Endothelial cell of umbilical vein (primary cell): ENCODE results near the gene FARP2. TPM values are rescaled to one million over a fixed set of nuclear protein-coding genes. Genes with fewer than 3 reads are reported as not detected.

Experiments
- BruUV-seq: library from RNA; stranded (reverse); fragments of 400-500 nt; replicated peaks from 2 replicates; lab custom pipeline; 2021; lab: Mats Ljungman, UMichigan
- CTCF ChIA-PET: fragments of 300-600, 350-600 bp; sonication (Branson Sonifier 250); formaldehyde crosslinking; loops from one replicate; lab custom pipeline; 2021; ENCODE audit warnings: antibody characterized with exemption, inconsistent platforms; lab: Charles Lee
- POLR2A ChIA-PET: fragments of 300-600, 350-600 bp; sonication (Branson Sonifier 250); formaldehyde crosslinking; loops from one replicate; lab custom pipeline; 2021; ENCODE audit warnings: antibody characterized with exemption, inconsistent platforms; lab: Charles Lee
- DNase-seq: peaks from one replicate; pipeline ENCODE4 v3.0.0-alpha.2; 2011; ENCODE audit warnings: low read depth, low spot score
- FAIRE-seq: peaks from 2 replicates; lab custom pipeline; 2011; peaks lifted over from hg19 to GRCh38; lab: Jason Lieb, UNC
- H2AFZ ChIP-seq: 2 replicates; pipeline ENCODE4 v1.6.0; 2012; ENCODE audit warnings: low read depth, low read length, control low read depth, inconsistent platforms
- H3K27ac ChIP-seq: 2 replicates; pipeline ENCODE4 v1.5.1; 2011; ENCODE audit warnings: low read depth, mild to moderate bottlenecking, control low read depth, low read length, moderate library complexity; ENCODE audit not compliant: insufficient read depth
- H3K27me3 ChIP-seq, 2 experiments: 2 replicates each; pipeline versions ENCODE4 v1.6.0 to v1.6.1; 2011; ENCODE audit warnings: low read length in 2 of 2, mixed read lengths in 1 of 2; ENCODE audit not compliant: control insufficient read depth in 2 of 2, insufficient read depth in 2 of 2
- H3K36me3 ChIP-seq, 2 experiments: 2 replicates in 1 of 2; 3 replicates in 1 of 2; pipeline ENCODE4 v1.5.1; 2011; ENCODE audit warnings: low read length in 2 of 2, mild to moderate bottlenecking in 1 of 2, moderate library complexity in 1 of 2; ENCODE audit not compliant: control insufficient read depth in 2 of 2, insufficient read depth in 2 of 2; ENCODE audit errors: extremely low read depth in 1 of 2
- H3K4me1 ChIP-seq: 3 replicates; pipeline ENCODE4 v1.5.1; 2011; ENCODE audit warnings: mild to moderate bottlenecking, low read length; ENCODE audit not compliant: control insufficient read depth, insufficient read depth; ENCODE audit errors: extremely low read depth
- H3K4me2 ChIP-seq: 2 replicates; pipeline ENCODE4 v1.6.1; 2011; ENCODE audit warnings: low read length, control low read depth, mixed read lengths; ENCODE audit not compliant: insufficient read depth
- H3K4me3 ChIP-seq, 3 experiments: fragments of 200-600 bp in 1 of 3; sonication (generic), shearing (Covaris generic) in 1 of 3; replicated peaks in 1 of 3; 2 replicates each; pipeline ENCODE4 v1.5.1; 2011 to 2016; ENCODE audit warnings: control low read depth in 3 of 3, low read length in 3 of 3, mild to moderate bottlenecking in 2 of 3, inconsistent platforms in 1 of 3, low read depth in 1 of 3, moderate library complexity in 1 of 3; ENCODE audit not compliant: insufficient read depth in 1 of 3
- H3K79me2 ChIP-seq: 2 replicates; pipeline ENCODE4 v1.6.0; 2012; ENCODE audit warnings: low read length, inconsistent platforms; ENCODE audit not compliant: control insufficient read depth, insufficient read depth
- H3K9ac ChIP-seq: replicated peaks from 2 replicates; pipeline ENCODE3; 2011; ENCODE audit warnings: low read length, control low read depth; ENCODE audit not compliant: insufficient read depth; ENCODE audit errors: extremely low read depth
- H3K9me1 ChIP-seq: replicated peaks from 3 replicates; pipeline ENCODE4 v1.6.0; 2011; ENCODE audit warnings: mild to moderate bottlenecking, low read length; ENCODE audit not compliant: control insufficient read depth, insufficient read depth; ENCODE audit errors: extremely low read depth
- H3K9me3 ChIP-seq: replicated peaks from 2 replicates; pipeline ENCODE4 v1.5.1; 2012; ENCODE audit warnings: low read length, inconsistent platforms; ENCODE audit not compliant: control insufficient read depth, insufficient read depth
- H4K20me1 ChIP-seq: replicated peaks from 2 replicates; pipeline ENCODE3; 2011; ENCODE audit warnings: mild to moderate bottlenecking, low read length; ENCODE audit not compliant: control insufficient read depth, insufficient read depth; ENCODE audit errors: extremely low read depth
- EZH2 ChIP-seq: IDR thresholded peaks from 2 replicates; pipeline ENCODE4 v1.6.1; 2012; ENCODE audit warnings: borderline replicate concordance, low read depth, mild to moderate bottlenecking, moderate library complexity, low read length, inconsistent platforms; ENCODE audit not compliant: severe bottlenecking
- FOS ChIP-seq: IDR thresholded peaks from 2 replicates; pipeline ENCODE4 v1.6.1; 2011; ENCODE audit warnings: mild to moderate bottlenecking, low read length, moderate library complexity, borderline replicate concordance; ENCODE audit not compliant: insufficient read depth
- JUN ChIP-seq: IDR thresholded peaks from 2 replicates; pipeline ENCODE4 v1.6.1; 2011; ENCODE audit warnings: borderline replicate concordance, low read depth; ENCODE audit not compliant: insufficient read length, insufficient read depth
- POLR2AphosphoS5 ChIP-seq: IDR thresholded peaks from 2 replicates; pipeline ENCODE4 v1.6.1; 2012; ENCODE audit warnings: low read depth, mild to moderate bottlenecking, control low read depth, low read length, moderate library complexity; ENCODE audit not compliant: insufficient read depth
- dilution Hi-C: fragments of 300-500 bp; cut with MboI; formaldehyde crosslinking; loops from one replicate; pipeline ENCODE4 v1.15.0; 2019; ENCODE audit warnings: low sequenced_read_pairs; ENCODE audit not compliant: extremely low pct_ligation_motif_present
- intact Hi-C: fragments of 100-400 bp; cut with micrococcal nuclease; formaldehyde crosslinking; loops from one replicate; pipeline ENCODE4 v1.10.0; 2022
- polyA plus RNA-seq, 4 experiments: library from polyadenylated mRNA; depleted of rRNA in 3 of 4; stranded (reverse) in 3 of 4; unstranded in 1 of 4; fragments of >200 nt; gene quantifications; 2 replicates each; pipeline versions ENCODE4 v1.2.1 to v1.2.3, GENCODE V29; 2011 to 2012; ENCODE audit warnings: missing spikeins in 1 of 4
- total RNA-seq: library from RNA; stranded (reverse); gene quantifications from 2 replicates; pipeline ENCODE4 v1.2.3, GENCODE V29; 2021
- TF ChIP-seq, protein P1 (sequence below): IDR thresholded peaks from 2 replicates; pipeline ENCODE4 v1.6.1; 2011; ENCODE audit not compliant: insufficient read depth, insufficient read length
- TF ChIP-seq, protein P2 (sequence below), 2 donors: IDR thresholded peaks; 1 replicate in 1 of 2; 2 replicates in 1 of 2; pipeline ENCODE4 v1.5.1; 2011; ENCODE audit warnings: low read length in 2 of 2, mild to moderate bottlenecking in 2 of 2, moderate library complexity in 2 of 2, control low read depth in 1 of 2, inconsistent platforms in 1 of 2, low read depth in 1 of 2; ENCODE audit not compliant: insufficient read depth in 1 of 2; ENCODE audit errors: extremely low read depth in 1 of 2

The FARP2 gene
- total and polyA plus RNA-seq, 2 donors (not counting 3 experiments of a cell fraction or from before 2014, with no cell fraction given) = 15.3 to 45.3 TPM

DNA sequence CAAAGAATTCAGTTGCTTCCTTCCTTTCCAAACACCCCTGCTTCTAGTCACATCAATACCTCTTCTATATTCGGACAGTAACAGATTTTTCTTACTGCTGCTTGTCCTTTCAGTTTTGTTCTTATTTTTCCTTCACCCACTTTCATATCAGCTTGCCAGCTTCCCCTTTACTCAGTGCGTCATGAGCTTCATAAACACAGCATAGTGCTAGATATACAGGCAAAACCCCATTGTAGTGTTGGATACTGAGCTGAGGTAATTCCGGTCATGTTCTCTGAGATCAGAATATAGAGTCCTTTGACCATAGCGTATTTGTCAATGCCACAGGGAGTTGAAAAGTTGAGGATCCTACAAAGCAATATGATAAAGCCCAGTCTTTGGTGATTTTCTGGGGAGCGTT is 2.4 kb downstream of the FARP2 start:
- peak; percentile 89 for DNase-seq
- Histone ChIP-seq H3K79me2 (peaks cover 58% of the 10 kb centered on the region), H2AFZ (no peak overlapping the region), H3K27ac (peak overlapping the region; percentile 57), H3K27me3 (no peaks in the 10 kb centered on the region), H3K4me3 (peak overlapping the region in 1 of 3 experiments; percentile 15), H4K20me1 (no peaks in the 10 kb centered on the region), H3K4me2 (peak overlapping the region; percentile 83), H3K9ac (peak overlapping the region; percentile 42), H3K9me1 (no peaks in the 10 kb centered on the region), H3K9me3 (no peaks in the 10 kb centered on the region), H3K36me3 (peaks cover 4 to 6% of the 10 kb centered on the region in 2 experiments), H3K4me1 (peaks cover 21% of the 10 kb centered on the region)
- dilution Hi-C loops (no loop called here), intact Hi-C loops (loop anchor here (5.0 kb wide), 5 partner anchors 149 to 524 kb away; partner anchors contain the start of genes BOK, ING5 and STK25)
- BruUV-seq = no TSS peak
- peak; percentile 76 for FAIRE-seq
- POLR2A ChIA-PET = interaction anchor here (1.3 kb wide), 1 partner anchor 16 kb away, joined by 3 read pairs; no protein-coding TSS in a partner anchor
- no peak for TF ChIP-seq FOS
- CTCF ChIA-PET = interaction anchor here (0.7 to 1.4 kb wide), 10 partner anchors 10 to 301 kb away, joined by 3 to 8 read pairs (median 3); partner anchors contain the start of genes ATG4B and STK25

DNA sequence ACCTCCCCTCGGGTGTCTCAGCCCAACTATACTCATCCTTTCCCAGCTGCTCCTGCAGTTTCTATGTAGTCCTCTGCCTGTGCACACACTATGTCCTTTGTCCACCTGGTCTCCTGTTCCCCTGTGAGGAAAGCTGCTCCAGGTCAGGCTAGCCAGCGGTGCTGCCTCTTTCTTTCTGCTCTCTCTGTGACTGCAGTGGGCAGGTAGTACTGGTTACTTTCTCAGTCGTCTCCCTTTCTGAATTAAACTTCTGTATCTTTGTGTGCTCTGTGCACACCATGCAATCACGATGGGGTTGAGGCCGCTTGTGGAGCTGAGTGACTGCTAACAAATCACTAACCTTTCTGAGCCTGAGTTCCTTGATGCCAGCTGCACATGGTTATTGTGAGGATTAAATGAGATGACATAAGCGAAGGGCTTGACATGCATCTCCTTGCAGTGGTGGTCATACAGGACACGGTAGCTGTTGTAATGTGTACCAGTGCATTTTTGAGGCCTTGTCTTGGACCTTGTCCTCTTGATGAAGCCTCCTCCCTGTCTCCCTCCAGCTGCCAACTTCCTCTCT is 3.5 kb downstream of the FARP2 start:
- BruUV-seq = no TSS peak
- DNase-seq = no peak
- H3K27me3 ChIP-seq = no peaks in the 10 kb centered on the region
- ChIA-PET POLR2A (no interaction called here), CTCF (interaction anchor here (1.0 to 1.6 kb wide), 2 partner anchors 13 to 33 kb away, joined by 3 to 4 read pairs; no protein-coding TSS in a partner anchor)
- H2AFZ ChIP-seq = no peak overlapping the region
- peaks cover 60% of the 10 kb centered on the region for H3K79me2 ChIP-seq
- FAIRE-seq = no peak
- H3K36me3 ChIP-seq = peaks cover 1 to 2% of the 10 kb centered on the region in 2 experiments
- H4K20me1 ChIP-seq = no peaks in the 10 kb centered on the region
- no peak overlapping the region for H3K9ac ChIP-seq
- H3K4me3 ChIP-seq = no peak overlapping the region
- peaks cover 21% of the 10 kb centered on the region for H3K4me1 ChIP-seq
- no peaks in the 10 kb centered on the region for H3K9me3 ChIP-seq
- intact Hi-C loops (loop anchor here (5.0 kb wide), 5 partner anchors 148 to 523 kb away; partner anchors contain the start of genes BOK, ING5 and STK25), dilution Hi-C loops (no loop called here)
- H3K4me2 ChIP-seq = no peak overlapping the region
- no peaks in the 10 kb centered on the region for H3K9me1 ChIP-seq
- TF ChIP-seq, protein P1, sequence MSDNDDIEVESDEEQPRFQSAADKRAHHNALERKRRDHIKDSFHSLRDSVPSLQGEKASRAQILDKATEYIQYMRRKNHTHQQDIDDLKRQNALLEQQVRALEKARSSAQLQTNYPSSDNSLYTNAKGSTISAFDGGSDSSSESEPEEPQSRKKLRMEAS = no peak
- TF ChIP-seq, protein P2, sequence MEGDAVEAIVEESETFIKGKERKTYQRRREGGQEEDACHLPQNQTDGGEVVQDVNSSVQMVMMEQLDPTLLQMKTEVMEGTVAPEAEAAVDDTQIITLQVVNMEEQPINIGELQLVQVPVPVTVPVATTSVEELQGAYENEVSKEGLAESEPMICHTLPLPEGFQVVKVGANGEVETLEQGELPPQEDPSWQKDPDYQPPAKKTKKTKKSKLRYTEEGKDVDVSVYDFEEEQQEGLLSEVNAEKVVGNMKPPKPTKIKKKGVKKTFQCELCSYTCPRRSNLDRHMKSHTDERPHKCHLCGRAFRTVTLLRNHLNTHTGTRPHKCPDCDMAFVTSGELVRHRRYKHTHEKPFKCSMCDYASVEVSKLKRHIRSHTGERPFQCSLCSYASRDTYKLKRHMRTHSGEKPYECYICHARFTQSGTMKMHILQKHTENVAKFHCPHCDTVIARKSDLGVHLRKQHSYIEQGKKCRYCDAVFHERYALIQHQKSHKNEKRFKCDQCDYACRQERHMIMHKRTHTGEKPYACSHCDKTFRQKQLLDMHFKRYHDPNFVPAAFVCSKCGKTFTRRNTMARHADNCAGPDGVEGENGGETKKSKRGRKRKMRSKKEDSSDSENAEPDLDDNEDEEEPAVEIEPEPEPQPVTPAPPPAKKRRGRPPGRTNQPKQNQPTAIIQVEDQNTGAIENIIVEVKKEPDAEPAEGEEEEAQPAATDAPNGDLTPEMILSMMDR (IDR thresholded peaks at IDR 0.05; ENCODE audit: extremely low read depth in 1 of 2, insufficient read depth in 1 of 2, low read depth in 1 of 2, low read length in 2 of 2) = no peak
- TF ChIP-seq EZH2 = no peak
- no peak for TF ChIP-seq POLR2AphosphoS5
- TF ChIP-seq JUN = no peak
- no peak for TF ChIP-seq FOS
- no peak overlapping the region for H3K27ac ChIP-seq
